Uterus (tissue), 2 donors: ENCODE measurements around the gene AP2M1.

Source experiments
- POLR2A ChIP-seq, 2 donors: fragments of 450-650 bp; IDR thresholded peaks; one replicate each; pipeline ENCODE4 v1.6.1; 2016; ENCODE audit warnings: antibody characterized with exemption in 2 of 2, mild to moderate bottlenecking in 1 of 2, moderate library complexity in 1 of 2
- TF ChIP-seq, protein P1 (sequence below), 4 experiments: fragments of 200-600 bp in 2 of 4; fragments of 450-650 bp in 2 of 4; sonication (generic) in 2 of 4; IDR thresholded peaks; one replicate each; pipeline ENCODE4 v1.5.1; 2016 to 2019; ENCODE audit warnings: antibody characterized with exemption in 4 of 4, mild to moderate bottlenecking in 2 of 4, moderate library complexity in 1 of 4

- TF ChIP-seq, protein P1, sequence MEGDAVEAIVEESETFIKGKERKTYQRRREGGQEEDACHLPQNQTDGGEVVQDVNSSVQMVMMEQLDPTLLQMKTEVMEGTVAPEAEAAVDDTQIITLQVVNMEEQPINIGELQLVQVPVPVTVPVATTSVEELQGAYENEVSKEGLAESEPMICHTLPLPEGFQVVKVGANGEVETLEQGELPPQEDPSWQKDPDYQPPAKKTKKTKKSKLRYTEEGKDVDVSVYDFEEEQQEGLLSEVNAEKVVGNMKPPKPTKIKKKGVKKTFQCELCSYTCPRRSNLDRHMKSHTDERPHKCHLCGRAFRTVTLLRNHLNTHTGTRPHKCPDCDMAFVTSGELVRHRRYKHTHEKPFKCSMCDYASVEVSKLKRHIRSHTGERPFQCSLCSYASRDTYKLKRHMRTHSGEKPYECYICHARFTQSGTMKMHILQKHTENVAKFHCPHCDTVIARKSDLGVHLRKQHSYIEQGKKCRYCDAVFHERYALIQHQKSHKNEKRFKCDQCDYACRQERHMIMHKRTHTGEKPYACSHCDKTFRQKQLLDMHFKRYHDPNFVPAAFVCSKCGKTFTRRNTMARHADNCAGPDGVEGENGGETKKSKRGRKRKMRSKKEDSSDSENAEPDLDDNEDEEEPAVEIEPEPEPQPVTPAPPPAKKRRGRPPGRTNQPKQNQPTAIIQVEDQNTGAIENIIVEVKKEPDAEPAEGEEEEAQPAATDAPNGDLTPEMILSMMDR (IDR thresholded peaks at IDR 0.05), result no peak
- no peak for TF ChIP-seq POLR2A (IDR thresholded peaks at IDR 0.05)
Observed at GRCh38 chr3:184230081-184230602, 55.5 kb downstream of the AP2M1 start.
